Colonic mucosa (tissue), 4 donors: ENCODE results near the gene TOLLIP. TPM values are rescaled to one million over a fixed set of nuclear protein-coding genes. Genes with fewer than 3 reads are reported as not detected.

Experiments used
- DNase-seq: peaks from one replicate; pipeline ENCODE4 v3.0.0-alpha.2; 2020
- H3K27ac ChIP-seq: fragments of 200-600 bp; one replicate; pipeline ENCODE4 v1.8.0; 2021
- H3K27me3 ChIP-seq: fragments of 200-600 bp; one replicate; pipeline ENCODE4 v1.8.0; 2021
- H3K36me3 ChIP-seq: fragments of 200-600 bp; one replicate; pipeline ENCODE4 v1.8.0; 2021
- H3K4me1 ChIP-seq: fragments of 200-600 bp; one replicate; pipeline ENCODE4 v1.8.0; 2021; ENCODE audit warnings: mild to moderate bottlenecking
- H3K4me3 ChIP-seq: fragments of 200-600 bp; one replicate; pipeline ENCODE4 v1.8.0; 2021
- H3K9ac ChIP-seq, 2 donors: one replicate each; pipeline ENCODE4 v1.7.0; 2013; ENCODE audit warnings: control low read depth in 2 of 2, low read depth in 2 of 2, low read length in 2 of 2
- H3K9me3 ChIP-seq: fragments of 200-600 bp; one replicate; pipeline ENCODE4 v1.8.0; 2021
- CTCF ChIP-seq: fragments of 200-600 bp; IDR thresholded peaks from one replicate; pipeline ENCODE4 v1.8.0; 2022; ENCODE audit warnings: antibody characterized with exemption, mild to moderate bottlenecking
- intact Hi-C: fragments of 100-400 bp; cut with DNase I; formaldehyde crosslinking; loops from one replicate; pipeline ENCODE4 v1.14.1; 2022
- total RNA-seq, 2 donors: library from RNA; stranded (reverse); fragmentation: NEBNext Ultra II Directional in 1 of 2; extraction: Animal tissue kit (Norgen Biotek cat#: 25700) in 1 of 2; gene quantifications; one replicate each; pipeline ENCODE4 v1.2.1, GENCODE V29; 2021
- donor health status: healthy.
- donor health status: DM: no; HTN: no; CAD: no.
- donor health status: DM: no; HTN: no; CAD: no.

TOLLIP gene
- total RNA-seq, 2 donors from 2014 or later, result 49.8 to 59.7 TPM

GRCh38 chr11:1234054-1234720, 75.2 kb downstream of the TOLLIP start:
- Histone ChIP-seq H3K9ac (no peak overlapping the region), H3K4me3 (no peak overlapping the region), H3K27me3 (no peaks in the 10 kb centered on the region), H3K27ac (no peak overlapping the region), H3K36me3 (no peaks in the 10 kb centered on the region), H3K9me3 (no peaks in the 10 kb centered on the region), H3K4me1 (peaks cover 15% of the 10 kb centered on the region)
- peak; percentile 23 for DNase-seq
- intact Hi-C loops, result no loop called here
- no peak for TF ChIP-seq CTCF

- peak overlapping the region; percentile 49 to 60 for H3K9ac ChIP-seq
- peaks cover 15% of the 10 kb centered on the region for H3K4me1 ChIP-seq
These were observed 75.9 kb downstream of the TOLLIP start for GRCh38 chr11:1233351-1234053.

GRCh38 chr11:1232883-1233321, 76.5 kb downstream of the TOLLIP start:
- no peak for TF ChIP-seq CTCF
- Histone ChIP-seq H3K36me3 (no peaks in the 10 kb centered on the region), H3K9ac (peak overlapping the region; percentile 49 to 56), H3K4me3 (no peak overlapping the region), H3K9me3 (no peaks in the 10 kb centered on the region), H3K27me3 (no peaks in the 10 kb centered on the region), H3K4me1 (peaks cover 15% of the 10 kb centered on the region), H3K27ac (peak overlapping the region; percentile 50)
- intact Hi-C loops, result loop anchor here (1.0 kb wide), 1 partner anchor 30 kb away; no protein-coding TSS in a partner anchor
- peak; percentile 59 for DNase-seq

More at GRCh38 chr11:1233351-1234053, 75.9 kb downstream of the TOLLIP start:
- DNase-seq, result peak; percentile 88
- Histone ChIP-seq H3K9me3 (no peaks in the 10 kb centered on the region), H3K27ac (peak overlapping the region; percentile 50), H3K36me3 (no peaks in the 10 kb centered on the region), H3K4me3 (no peak overlapping the region), H3K27me3 (no peaks in the 10 kb centered on the region)
- intact Hi-C loops, result loop anchor here (1.0 kb wide), 1 partner anchor 30 kb away; no protein-coding TSS in a partner anchor
- TF ChIP-seq CTCF, result peak; percentile 36

GRCh38 chr11:1232021-1232882, 77.2 kb downstream of the TOLLIP start:
- no peak overlapping the region for H3K4me3 ChIP-seq
- H3K4me1 ChIP-seq, result peaks cover 15% of the 10 kb centered on the region
- peak; percentile 27 for DNase-seq
- no peaks in the 10 kb centered on the region for H3K36me3 ChIP-seq
- no peaks in the 10 kb centered on the region for H3K9me3 ChIP-seq
- TF ChIP-seq CTCF, result no peak
- H3K9ac ChIP-seq, result no peak overlapping the region
- no peaks in the 10 kb centered on the region for H3K27me3 ChIP-seq
- no peak overlapping the region for H3K27ac ChIP-seq
- intact Hi-C loops, result no loop called here

- peak; percentile 47 for DNase-seq
- TF ChIP-seq CTCF, result no peak
- intact Hi-C loops, result no loop called here
- Histone ChIP-seq H3K9me3 (no peaks in the 10 kb centered on the region), H3K36me3 (no peaks in the 10 kb centered on the region), H3K27ac (no peak overlapping the region), H3K9ac (no peak overlapping the region), H3K4me3 (no peak overlapping the region), H3K27me3 (no peaks in the 10 kb centered on the region), H3K4me1 (peaks cover 13% of the 10 kb centered on the region)
These were observed 77.9 kb downstream of the TOLLIP start for GRCh38 chr11:1231396-1232020.
